Sigmoid colon (tissue), 4 donors: ENCODE measurements around the gene RAB3C.

Experiments used
- CTCF ChIP-seq, 4 experiments: fragments of 450-650 bp in 3 of 4; fragments of 200-600 bp in 1 of 4; IDR thresholded peaks; one replicate each; pipeline ENCODE4 v1.5.1; 2016 to 2019; ENCODE audit warnings: antibody characterized with exemption in 4 of 4, mild to moderate bottlenecking in 3 of 4, moderate library complexity in 2 of 4
- EP300 ChIP-seq, 4 donors: sonication (generic); formaldehyde crosslinking; IDR thresholded peaks; one replicate each; pipeline ENCODE4 v1.6.1; 2017; ENCODE audit warnings: antibody characterized with exemption in 4 of 4
- POLR2AphosphoS5 ChIP-seq, 4 donors: sonication (generic); formaldehyde crosslinking; IDR thresholded peaks; one replicate each; pipeline ENCODE4 v1.6.1; 2017; ENCODE audit warnings: antibody characterized with exemption in 4 of 4

GRCh38 chr5:58675341-58675740, 92.5 kb downstream of the RAB3C start:
- TF ChIP-seq CTCF (IDR thresholded peaks at IDR 0.05) (no peak), POLR2AphosphoS5 (IDR thresholded peaks at IDR 0.05) (no peak), EP300 (IDR thresholded peaks at IDR 0.05) (no peak)
